ENCODE results near the gene PAGE5. TPM values are rescaled to one million over a fixed set of nuclear protein-coding genes. Genes with fewer than 3 reads are reported as not detected.

Gene PAGE5
- total RNA-seq, 1 donor from 2014 or later, result not detected

DNA sequence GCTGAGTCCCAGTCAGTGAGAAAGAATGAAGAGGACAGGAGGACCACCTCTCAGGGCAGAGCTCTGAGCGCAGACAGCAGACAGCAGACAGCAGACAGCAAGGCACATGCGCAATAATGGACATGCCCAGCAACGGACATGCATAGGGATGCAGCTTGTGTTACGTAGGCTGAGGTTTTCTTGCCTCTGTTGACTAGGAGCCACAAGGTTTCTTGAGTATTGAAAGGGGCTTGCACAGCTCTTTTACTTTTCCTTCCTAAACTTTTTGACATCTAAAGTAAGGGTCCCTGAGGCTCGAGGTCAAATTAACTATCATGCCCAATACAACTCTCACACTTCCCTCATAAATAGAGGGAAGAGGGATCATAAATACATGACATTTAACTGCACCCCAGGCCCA lies 44.7 kb downstream of the PAGE5 start, which contains the start of gene PAGE3:
Gene PAGE3 (minus strand): TSS at position 101 of the 400 bp plus-strand sequence. CDS start 1,013 bp downstream, outside the sequence.
- DNase-seq, result no peak
- H3K9me3 ChIP-seq (replicated peaks), result no peaks in the 10 kb centered on the region
- no peaks in the 10 kb centered on the region for H3K36me3 ChIP-seq
- no peak within 1 kb of the TSS for H3K4me3 ChIP-seq
- intact Hi-C loops (cut with micrococcal nuclease), result no loop called here
- no peak within 1 kb of the TSS for H3K27ac ChIP-seq (replicated peaks)
- TF ChIP-seq, protein P1, sequence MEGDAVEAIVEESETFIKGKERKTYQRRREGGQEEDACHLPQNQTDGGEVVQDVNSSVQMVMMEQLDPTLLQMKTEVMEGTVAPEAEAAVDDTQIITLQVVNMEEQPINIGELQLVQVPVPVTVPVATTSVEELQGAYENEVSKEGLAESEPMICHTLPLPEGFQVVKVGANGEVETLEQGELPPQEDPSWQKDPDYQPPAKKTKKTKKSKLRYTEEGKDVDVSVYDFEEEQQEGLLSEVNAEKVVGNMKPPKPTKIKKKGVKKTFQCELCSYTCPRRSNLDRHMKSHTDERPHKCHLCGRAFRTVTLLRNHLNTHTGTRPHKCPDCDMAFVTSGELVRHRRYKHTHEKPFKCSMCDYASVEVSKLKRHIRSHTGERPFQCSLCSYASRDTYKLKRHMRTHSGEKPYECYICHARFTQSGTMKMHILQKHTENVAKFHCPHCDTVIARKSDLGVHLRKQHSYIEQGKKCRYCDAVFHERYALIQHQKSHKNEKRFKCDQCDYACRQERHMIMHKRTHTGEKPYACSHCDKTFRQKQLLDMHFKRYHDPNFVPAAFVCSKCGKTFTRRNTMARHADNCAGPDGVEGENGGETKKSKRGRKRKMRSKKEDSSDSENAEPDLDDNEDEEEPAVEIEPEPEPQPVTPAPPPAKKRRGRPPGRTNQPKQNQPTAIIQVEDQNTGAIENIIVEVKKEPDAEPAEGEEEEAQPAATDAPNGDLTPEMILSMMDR (IDR thresholded peaks at IDR 0.05; ENCODE audit: borderline replicate concordance), result no peak
- no peaks in the 10 kb centered on the region for H3K27me3 ChIP-seq (ENCODE audit: low read depth)
- H3K4me1 ChIP-seq, result no peaks in the 10 kb centered on the region

Other genes starting within 250 kb of the PAGE5 start
- gene PFKFB1, start 226.2 kb upstream of the PAGE5 start, total RNA-seq, result 0.19 TPM
- 8.4 TPM for gene APEX2, start 220.0 kb upstream of the PAGE5 start, total RNA-seq
- gene ALAS2, start 189.4 kb upstream of the PAGE5 start, total RNA-seq, result 0.38 TPM
- not detected for gene PAGE2B, start 145.3 kb upstream of the PAGE5 start, total RNA-seq
- not detected for gene PAGE2, start 131.3 kb upstream of the PAGE5 start, total RNA-seq
- not detected for gene PAGE3, start 44.6 kb downstream of the PAGE5 start, total RNA-seq
- 10.7 TPM for gene MAGEH1, start 231.8 kb downstream of the PAGE5 start, total RNA-seq